HepG2 (cell line): Measurements from ENCODE around the gene MRFAP1. TPM values are rescaled to one million over a fixed set of nuclear protein-coding genes. Genes with fewer than 3 reads are reported as not detected.

Experiments used
- ELF1 ChIP-seq: sonication (generic); formaldehyde crosslinking; IDR thresholded peaks from 2 replicates; pipeline ENCODE4 v1.4.0; 2020; ENCODE audit warnings: missing genetic modification reagents
- FOXK2 ChIP-seq: fragments of 450-650 bp; IDR thresholded peaks from 2 replicates; pipeline ENCODE4 v1.6.1; 2016
- IRX3 ChIP-seq: sonication (generic); formaldehyde crosslinking; IDR thresholded peaks from 2 replicates; pipeline ENCODE4 v1.8.1; 2023; ENCODE audit warnings: mild to moderate bottlenecking, low read depth, missing genetic modification reagents, borderline replicate concordance
- KDM2A ChIP-seq: sonication (generic); formaldehyde crosslinking; IDR thresholded peaks from 2 replicates; pipeline ENCODE4 v1.4.0; 2020; ENCODE audit warnings: low read depth, missing genetic modification reagents, borderline replicate concordance
- KDM5A ChIP-seq: fragments of 200-600 bp; sonication (generic); IDR thresholded peaks from 2 replicates; pipeline ENCODE4 v1.7.0; 2018; ENCODE audit warnings: antibody characterized with exemption, mild to moderate bottlenecking, low read length, borderline replicate concordance
- MIER3 ChIP-seq: IDR thresholded peaks from 2 replicates; pipeline ENCODE4 v1.6.1; 2016; ENCODE audit warnings: missing compliant biosample characterization, borderline replicate concordance
- MXD4 ChIP-seq: IDR thresholded peaks from 2 replicates; pipeline ENCODE4 v1.6.1; 2016; ENCODE audit warnings: mild to moderate bottlenecking, missing biosample characterization, missing genetic modification reagents
- NFATC3 ChIP-seq: sonication (generic); formaldehyde crosslinking; IDR thresholded peaks from 2 replicates; pipeline ENCODE4 v1.5.1; 2020; ENCODE audit warnings: mild to moderate bottlenecking, missing genetic modification reagents
- POLR2AphosphoS5 ChIP-seq: IDR thresholded peaks from 2 replicates; pipeline ENCODE4 v1.6.1; 2012; ENCODE audit warnings: low read depth, low read length
- SAFB2 ChIP-seq: sonication (generic); formaldehyde crosslinking; IDR thresholded peaks from 2 replicates; pipeline ENCODE4 v1.5.1; 2020; ENCODE audit warnings: missing genetic modification reagents, low read depth, mild to moderate bottlenecking, borderline replicate concordance
- SMYD3 ChIP-seq: sonication (generic); formaldehyde crosslinking; IDR thresholded peaks from 2 replicates; pipeline ENCODE4 v1.8.1; 2023; ENCODE audit warnings: mild to moderate bottlenecking, missing genetic modification reagents
- TCF12 ChIP-seq, 2 experiments: fragments of 450-650 bp in 1 of 2; sonication (generic) in 1 of 2; formaldehyde crosslinking in 1 of 2; IDR thresholded peaks; 2 replicates each; pipeline versions ENCODE4 v1.6.1 to v1.8.0; 2017 to 2022; ENCODE audit warnings: antibody characterized with exemption in 1 of 2, mild to moderate bottlenecking in 1 of 2, missing genetic modification reagents in 1 of 2, moderate library complexity in 1 of 2
- THYN1 ChIP-seq: sonication (generic); formaldehyde crosslinking; IDR thresholded peaks from 2 replicates; pipeline ENCODE4 v1.8.1; 2023; ENCODE audit warnings: low read depth, mild to moderate bottlenecking, moderate library complexity, missing genetic modification reagents, borderline replicate concordance
- ZBTB7A ChIP-seq: sonication (generic); formaldehyde crosslinking; IDR thresholded peaks from 2 replicates; pipeline ENCODE4 v1.8.0; 2022; ENCODE audit warnings: mild to moderate bottlenecking, missing genetic modification reagents
- ZFAT ChIP-seq: sonication (generic); formaldehyde crosslinking; conservative IDR thresholded peaks from 2 replicates; pipeline ENCODE4 v1.8.1; 2023; ENCODE audit warnings: missing genetic modification reagents, inconsistent platforms
- ZNF180 ChIP-seq: sonication (generic); formaldehyde crosslinking; IDR thresholded peaks from 2 replicates; pipeline ENCODE4 v1.4.0; 2020; ENCODE audit warnings: low read depth, missing genetic modification reagents, borderline replicate concordance
- ZNF451 ChIP-seq: sonication (generic); formaldehyde crosslinking; IDR thresholded peaks from 2 replicates; pipeline ENCODE4 v1.5.0; 2020; ENCODE audit warnings: mild to moderate bottlenecking, missing genetic modification reagents
- ZNF562 ChIP-seq: sonication (generic); formaldehyde crosslinking; IDR thresholded peaks from 2 replicates; pipeline ENCODE4 v1.8.0; 2022; ENCODE audit warnings: missing genetic modification reagents, borderline replicate concordance
- ZNF724P ChIP-seq: sonication (generic); formaldehyde crosslinking; IDR thresholded peaks from 2 replicates; pipeline ENCODE4 v1.8.0; 2022; ENCODE audit warnings: missing genetic modification reagents, borderline replicate concordance
- ZNF878 ChIP-seq: sonication (generic); formaldehyde crosslinking; IDR thresholded peaks from 2 replicates; pipeline ENCODE4 v1.8.1; 2023; ENCODE audit warnings: mild to moderate bottlenecking, missing genetic modification reagents, moderate library complexity
- ZSCAN25 ChIP-seq: sonication (generic); formaldehyde crosslinking; IDR thresholded peaks from 2 replicates; pipeline ENCODE4 v1.8.0; 2022; ENCODE audit warnings: mild to moderate bottlenecking, missing genetic modification reagents
- polyA plus RNA-seq, 8 experiments: library from polyadenylated mRNA; depleted of rRNA in 3 of 8; stranded (reverse) in 7 of 8; unstranded in 1 of 8; fragments of >200 nt; fragmentation: Illumina TruSeq in 4 of 8; extraction: Trizol in 4 of 8; gene quantifications; 2 replicates each; pipeline versions ENCODE4 v1.2.1 to v1.2.3, GENCODE V29; 2011 to 2016; ENCODE audit warnings: low read depth in 4 of 8, missing spikeins in 1 of 8, mixed read lengths in 1 of 8; ENCODE audit not compliant: insufficient read depth in 1 of 8
- total RNA-seq, 5 experiments: library from RNA; depleted of rRNA; stranded (reverse); fragments of >200 nt; fragmentation: Illumina TruSeq; extraction: Trizol; gene quantifications; 2 replicates each; pipeline ENCODE4 v1.2.3, GENCODE V29; 2016; ENCODE audit warnings: low read depth in 1 of 5
- TF ChIP-seq, protein P1 (sequence below): sonication (generic); formaldehyde crosslinking; IDR thresholded peaks from 2 replicates; pipeline ENCODE4 v1.8.1; 2023; ENCODE audit warnings: mild to moderate bottlenecking, missing genetic modification reagents
- TF ChIP-seq, protein P2 (sequence below): sonication (generic); formaldehyde crosslinking; IDR thresholded peaks from 2 replicates; pipeline ENCODE4 v1.4.0; 2020; ENCODE audit warnings: missing genetic modification reagents
- TF ChIP-seq, protein P3 (sequence below): sonication (generic); formaldehyde crosslinking; IDR thresholded peaks from 2 replicates; pipeline ENCODE4 v1.8.1; 2023; ENCODE audit warnings: mild to moderate bottlenecking, inconsistent platforms, moderate library complexity, missing genetic modification reagents, borderline replicate concordance
- TF ChIP-seq, protein P4 (sequence below): sonication (generic); formaldehyde crosslinking; IDR thresholded peaks from 2 replicates; pipeline ENCODE4 v1.4.0; 2020; ENCODE audit warnings: mild to moderate bottlenecking, missing genetic modification reagents

MRFAP1 gene
- total and polyA plus RNA-seq, 2 of the 13 experiments (the other 11 are each of a cell fraction or from before 2014, with no cell fraction given), result 112 to 158 TPM

DNA sequence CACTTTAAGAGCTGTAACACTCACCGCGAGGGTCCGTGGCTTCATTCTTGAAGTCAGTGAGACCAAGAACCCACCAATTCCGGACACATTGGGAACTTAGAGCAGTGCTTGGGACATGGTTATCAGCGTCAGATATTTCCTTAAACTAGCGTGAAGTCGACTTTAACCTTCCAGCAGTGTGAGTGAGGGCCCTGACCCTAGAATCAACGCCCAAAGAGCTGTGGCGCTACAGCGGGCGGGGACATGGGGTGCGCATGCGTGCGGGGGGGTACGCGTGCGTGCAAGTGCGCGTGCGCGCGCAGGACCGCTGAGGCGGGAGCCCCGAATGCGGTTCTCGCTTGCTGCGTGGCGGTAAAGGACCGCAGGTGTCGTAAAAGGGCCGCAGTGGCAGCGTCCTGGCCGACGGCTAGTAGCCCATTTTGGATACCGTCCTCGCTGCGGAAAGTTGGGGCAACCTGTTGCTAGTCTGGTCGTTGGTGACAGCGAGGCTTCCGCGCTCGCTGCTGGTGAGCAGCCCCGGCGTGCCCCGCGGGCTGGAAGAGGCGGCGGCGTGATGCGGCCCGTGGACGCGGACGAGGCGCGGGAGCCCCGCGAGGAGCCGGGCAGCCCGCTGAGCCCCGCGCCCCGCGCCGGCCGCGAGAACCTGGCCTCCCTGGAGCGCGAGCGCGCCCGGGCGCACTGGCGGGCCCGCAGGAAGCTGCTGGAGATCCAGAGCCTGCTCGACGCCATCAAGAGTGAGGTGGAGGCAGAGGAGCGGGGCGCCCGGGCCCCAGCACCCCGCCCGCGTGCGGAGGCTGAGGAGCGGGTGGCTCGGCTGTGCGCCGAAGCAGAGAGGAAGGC, 33.4 kb downstream of the MRFAP1 start (continued):
- TF ChIP-seq, protein P1, sequence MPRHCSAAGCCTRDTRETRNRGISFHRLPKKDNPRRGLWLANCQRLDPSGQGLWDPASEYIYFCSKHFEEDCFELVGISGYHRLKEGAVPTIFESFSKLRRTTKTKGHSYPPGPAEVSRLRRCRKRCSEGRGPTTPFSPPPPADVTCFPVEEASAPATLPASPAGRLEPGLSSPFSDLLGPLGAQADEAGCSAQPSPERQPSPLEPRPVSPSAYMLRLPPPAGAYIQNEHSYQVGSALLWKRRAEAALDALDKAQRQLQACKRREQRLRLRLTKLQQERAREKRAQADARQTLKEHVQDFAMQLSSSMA (CRISPR knock-in tag), result no peak; the same call in 1 of the 2 replicates
- peak; percentile 69 for TF ChIP-seq KDM2A (CRISPR knock-in tag)
- TF ChIP-seq NFATC3, result no peak
- TF ChIP-seq MIER3 (CRISPR knock-in tag), result no peak
- TF ChIP-seq ZNF724P (CRISPR knock-in tag), result peak; percentile 97
- TF ChIP-seq ZNF878, result no peak; the same call in 1 of the 2 replicates
- TF ChIP-seq ZSCAN25 (CRISPR knock-in tag), result no peak; the same call in 1 of the 2 replicates
- TF ChIP-seq MXD4 (CRISPR knock-in tag), result peak; percentile 94
- TF ChIP-seq ZFAT (CRISPR knock-in tag), result no peak
- TF ChIP-seq, protein P2, sequence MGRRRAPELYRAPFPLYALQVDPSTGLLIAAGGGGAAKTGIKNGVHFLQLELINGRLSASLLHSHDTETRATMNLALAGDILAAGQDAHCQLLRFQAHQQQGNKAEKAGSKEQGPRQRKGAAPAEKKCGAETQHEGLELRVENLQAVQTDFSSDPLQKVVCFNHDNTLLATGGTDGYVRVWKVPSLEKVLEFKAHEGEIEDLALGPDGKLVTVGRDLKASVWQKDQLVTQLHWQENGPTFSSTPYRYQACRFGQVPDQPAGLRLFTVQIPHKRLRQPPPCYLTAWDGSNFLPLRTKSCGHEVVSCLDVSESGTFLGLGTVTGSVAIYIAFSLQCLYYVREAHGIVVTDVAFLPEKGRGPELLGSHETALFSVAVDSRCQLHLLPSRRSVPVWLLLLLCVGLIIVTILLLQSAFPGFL (CRISPR knock-in tag), result no peak
- TF ChIP-seq POLR2AphosphoS5, result peak; percentile 89
- TF ChIP-seq TCF12 (IDR thresholded peaks at IDR 0.05), result no peak
- no peak for TF ChIP-seq TCF12 (CRISPR knock-in tag; IDR thresholded peaks at IDR 0.05)
- TF ChIP-seq, protein P3, sequence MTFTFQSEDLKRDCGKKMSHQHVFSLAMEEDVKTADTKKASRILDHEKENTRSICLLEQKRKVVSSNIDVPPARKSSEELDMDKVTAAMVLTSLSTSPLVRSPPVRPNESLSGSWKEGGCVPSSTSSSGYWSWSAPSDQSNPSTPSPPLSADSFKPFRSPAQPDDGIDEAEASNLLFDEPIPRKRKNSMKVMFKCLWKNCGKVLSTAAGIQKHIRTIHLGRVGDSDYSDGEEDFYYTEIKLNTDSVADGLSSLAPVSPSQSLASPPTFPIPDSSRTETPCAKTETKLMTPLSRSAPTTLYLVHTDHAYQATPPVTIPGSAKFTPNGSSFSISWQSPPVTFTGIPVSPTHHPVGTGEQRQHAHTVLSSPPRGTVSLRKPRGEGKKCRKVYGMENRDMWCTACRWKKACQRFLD (CRISPR knock-in tag), result no peak
- TF ChIP-seq SAFB2, result peak; percentile 37
- no peak for TF ChIP-seq THYN1
- peak; percentile 15; the same call in 1 of the 2 replicates for TF ChIP-seq KDM5A
- peak; percentile 94; the same call in 1 of the 2 replicates for TF ChIP-seq ZNF451 (CRISPR knock-in tag)
- peak; percentile 85; the same call in 1 of the 2 replicates for TF ChIP-seq SMYD3
- no peak; the same call in 1 of the 2 replicates for TF ChIP-seq ELF1 (CRISPR knock-in tag)
- peak; percentile 14; the same call in 1 of the 2 replicates for TF ChIP-seq FOXK2
- no peak for TF ChIP-seq ZNF180
- TF ChIP-seq IRX3 (CRISPR knock-in tag), result no peak
- TF ChIP-seq, protein P4, sequence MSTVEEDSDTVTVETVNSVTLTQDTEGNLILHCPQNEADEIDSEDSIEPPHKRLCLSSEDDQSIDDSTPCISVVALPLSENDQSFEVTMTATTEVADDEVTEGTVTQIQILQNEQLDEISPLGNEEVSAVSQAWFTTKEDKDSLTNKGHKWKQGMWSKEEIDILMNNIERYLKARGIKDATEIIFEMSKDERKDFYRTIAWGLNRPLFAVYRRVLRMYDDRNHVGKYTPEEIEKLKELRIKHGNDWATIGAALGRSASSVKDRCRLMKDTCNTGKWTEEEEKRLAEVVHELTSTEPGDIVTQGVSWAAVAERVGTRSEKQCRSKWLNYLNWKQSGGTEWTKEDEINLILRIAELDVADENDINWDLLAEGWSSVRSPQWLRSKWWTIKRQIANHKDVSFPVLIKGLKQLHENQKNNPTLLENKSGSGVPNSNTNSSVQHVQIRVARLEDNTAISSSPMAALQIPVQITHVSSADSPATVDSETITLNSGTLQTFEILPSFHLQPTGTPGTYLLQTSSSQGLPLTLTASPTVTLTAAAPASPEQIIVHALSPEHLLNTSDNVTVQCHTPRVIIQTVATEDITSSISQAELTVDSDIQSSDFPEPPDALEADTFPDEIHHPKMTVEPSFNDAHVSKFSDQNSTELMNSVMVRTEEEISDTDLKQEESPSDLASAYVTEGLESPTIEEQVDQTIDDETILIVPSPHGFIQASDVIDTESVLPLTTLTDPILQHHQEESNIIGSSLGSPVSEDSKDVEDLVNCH (CRISPR knock-in tag), result no peak
- TF ChIP-seq ZBTB7A (CRISPR knock-in tag), result no peak
- peak; percentile 82 for TF ChIP-seq ZNF562 (CRISPR knock-in tag)
